Measurements from ENCODE around the gene PRDX5. TPM values are rescaled to one million over a fixed set of nuclear protein-coding genes. Genes with fewer than 3 reads are reported as not detected.
A peak's percentile ranks its signal among the peaks of the same experiment; 100 is the strongest.

The PRDX5 gene
- total and polyA plus RNA-seq, 3 donors from 2014 or later, result 189 to 287 (median 271) TPM

- no peaks in the 10 kb centered on the region for H3K36me3 ChIP-seq (ENCODE audit: low read depth, missing control alignments)
- no peaks in the 10 kb centered on the region for H3K27me3 ChIP-seq
- H3K27ac ChIP-seq, result peak overlapping the region; percentile 53 to 81
- TF ChIP-seq POLR2A (IDR thresholded peaks at IDR 0.05), result no peak
- H3K4me1 ChIP-seq, result peaks cover 32% of the 10 kb centered on the region
- H3K4me3 ChIP-seq, result peak overlapping the region; percentile 32
- H3K9me3 ChIP-seq, result no peaks in the 10 kb centered on the region
- intact Hi-C loops (cut with DNase I; ENCODE audit: low total_unique reads), result loop anchor here (10.0 kb wide), 1 partner anchor 94 kb away; the partner anchor contains the start of gene FERMT3
- peak; percentile 79 for DNase-seq
- WGBS, 2 donors, result 3 to 29% methylated on average over 3 to 46 of the region's 60 CpGs
Observed at GRCh38 chr11:64298966-64299846, 18.7 kb upstream of the PRDX5 start.

DNA sequence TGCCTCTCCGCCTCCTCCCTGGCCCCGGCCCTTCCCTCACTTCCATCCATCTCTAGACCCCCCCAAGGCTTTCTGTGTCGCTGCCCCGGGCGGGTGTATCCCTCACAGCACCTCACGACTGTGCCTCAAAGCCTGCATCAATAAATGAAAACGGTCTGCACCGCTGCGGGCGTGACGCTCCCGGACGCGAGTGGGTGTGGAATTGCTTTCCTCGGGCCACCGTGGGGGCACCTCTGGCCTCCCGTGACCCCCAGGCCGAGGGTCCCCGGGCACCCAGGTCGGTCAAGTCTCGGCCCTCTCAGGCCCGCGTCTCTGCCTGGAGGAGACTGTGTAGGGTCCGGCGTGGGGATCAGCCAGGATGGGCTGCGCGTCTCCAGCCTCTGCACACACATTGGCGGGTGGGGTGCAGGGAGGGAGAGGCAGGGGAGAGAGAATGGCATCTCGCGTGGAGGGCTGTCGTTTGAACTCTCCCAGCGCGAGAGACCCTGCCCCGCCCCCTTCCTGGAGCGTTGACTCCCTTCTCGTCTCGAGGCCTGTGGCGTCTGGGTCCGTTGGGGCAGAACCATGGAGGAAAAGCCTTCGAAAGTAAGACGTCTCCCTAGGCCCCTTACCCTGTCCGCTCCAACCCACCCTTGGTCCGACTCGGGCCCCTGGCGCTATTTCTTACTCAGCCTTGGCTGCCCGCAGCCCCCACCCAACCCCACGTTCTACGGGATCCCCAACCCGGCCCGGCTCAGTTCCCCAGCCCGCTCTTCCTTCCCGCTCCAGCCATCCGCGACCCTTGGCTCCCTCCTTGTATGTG, 17.9 kb upstream of the PRDX5 start, which contains the start of gene CATSPERZ:
TSS of gene CATSPERZ (plus strand) at position 512 of the 802 bp plus-strand sequence. CDS start at position 565, 53 bp downstream.
- no peaks in the 10 kb centered on the region for H3K9me3 ChIP-seq
- peaks cover 26% of the 10 kb centered on the region for H3K4me1 ChIP-seq
- no peaks in the 10 kb centered on the region for H3K27me3 ChIP-seq
- intact Hi-C loops (cut with DNase I; ENCODE audit: low total_unique reads), result loop anchor here (10.0 kb wide), 1 partner anchor 95 kb away; the partner anchor contains the start of gene FERMT3
- H3K36me3 ChIP-seq (ENCODE audit: low read depth, missing control alignments), result no peaks in the 10 kb centered on the region
- no peak for DNase-seq
- WGBS, 2 donors, result 10 to 16% methylated on average over 43 to 54 of the region's 54 CpGs
- TF ChIP-seq POLR2A (IDR thresholded peaks at IDR 0.05) (no peak), CTCF (IDR thresholded peaks at IDR 0.05) (no peak)
- peak within 1 kb of the TSS; percentile 53 to 81 for H3K27ac ChIP-seq
- peak within 1 kb of the TSS; percentile 32 for H3K4me3 ChIP-seq

DNA sequence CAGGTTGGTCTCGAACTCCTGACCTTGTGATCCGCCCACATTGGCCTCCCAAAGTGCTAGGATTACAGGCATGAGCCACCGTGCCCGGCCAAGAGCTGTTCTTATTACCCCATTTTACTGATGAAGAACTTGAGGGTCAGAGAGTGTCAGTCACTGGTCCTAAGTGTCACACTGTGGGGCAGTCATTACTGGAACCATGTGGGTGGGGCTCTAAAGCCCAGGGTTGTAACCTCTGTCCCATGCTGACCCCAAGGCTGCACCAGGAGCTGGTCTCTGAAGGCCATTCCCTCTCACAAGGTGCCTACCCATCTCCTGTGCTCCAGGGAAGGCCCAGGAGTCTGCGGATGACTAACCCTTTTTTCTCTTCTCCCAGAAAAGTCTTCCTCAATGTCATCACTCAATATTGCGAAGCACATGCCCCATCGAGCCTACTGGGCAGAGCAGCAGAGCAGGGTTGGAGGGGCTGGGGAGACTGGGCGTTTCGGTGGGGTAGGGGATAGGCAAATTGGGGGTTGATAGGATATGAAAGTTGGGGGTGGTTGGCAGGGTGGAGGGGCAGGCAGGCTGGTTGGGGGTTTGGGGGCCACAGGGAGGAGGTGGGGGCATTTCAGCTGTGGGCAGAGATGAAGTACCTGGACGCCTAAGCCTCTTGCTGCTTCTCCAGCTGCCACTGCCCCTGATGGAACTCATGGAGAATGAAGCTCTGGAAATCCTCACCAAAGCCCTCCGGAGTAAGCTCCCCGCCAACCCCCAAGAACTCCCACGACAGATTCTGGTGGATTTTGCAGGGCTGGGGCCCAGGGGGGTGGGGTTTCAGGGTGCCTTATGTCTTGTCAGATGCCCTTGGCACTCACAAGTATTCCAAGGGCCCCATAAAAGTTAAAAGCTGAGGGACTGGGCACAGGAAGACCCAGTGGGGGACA, 14.6 kb upstream of the PRDX5 start:
- Histone ChIP-seq H3K27ac (peak overlapping the region; percentile 76 to 95), H3K36me3 (ENCODE audit: low read depth, missing control alignments) (no peaks in the 10 kb centered on the region), H3K4me3 (no peak overlapping the region), H3K9me3 (no peaks in the 10 kb centered on the region), H3K4me1 (peaks cover 33% of the 10 kb centered on the region), H3K27me3 (no peaks in the 10 kb centered on the region)
- intact Hi-C loops (cut with DNase I; ENCODE audit: low total_unique reads), result no loop called here
- DNase-seq, result no peak
- 71 to 85% methylated on average over 12 to 13 of the region's 13 CpGs for WGBS, 2 donors
- no peak for TF ChIP-seq POLR2A (IDR thresholded peaks at IDR 0.05)

GRCh38 chr11:64304032-64304315, 13.9 kb upstream of the PRDX5 start:
- Histone ChIP-seq H3K4me1 (peaks cover 33% of the 10 kb centered on the region), H3K36me3 (ENCODE audit: low read depth, missing control alignments) (no peaks in the 10 kb centered on the region), H3K4me3 (peak overlapping the region; percentile 67 to 74), H3K27me3 (no peaks in the 10 kb centered on the region), H3K9me3 (no peaks in the 10 kb centered on the region), H3K27ac (peak overlapping the region; percentile 76 to 95)
- TF ChIP-seq CTCF (IDR thresholded peaks at IDR 0.05), result no peak
- no peak for DNase-seq
- intact Hi-C loops (cut with DNase I; ENCODE audit: low total_unique reads), result no loop called here
- WGBS, 2 donors, result 47% methylated on average over 5 of the region's 5 CpGs; no CpG with 5 or more reads in 1 of the 2 donors

GRCh38 chr11:64304316-64305072, 13.4 kb upstream of the PRDX5 start:
- Histone ChIP-seq H3K4me3 (peak overlapping the region; percentile 67 to 74), H3K27me3 (no peaks in the 10 kb centered on the region), H3K9me3 (no peaks in the 10 kb centered on the region), H3K4me1 (peaks cover 27% of the 10 kb centered on the region), H3K36me3 (ENCODE audit: low read depth, missing control alignments) (no peaks in the 10 kb centered on the region), H3K27ac (peak overlapping the region; percentile 76 to 95)
- TF ChIP-seq CTCF (IDR thresholded peaks at IDR 0.05), result peak; percentile 80 to 90 (median 90)
- TF ChIP-seq POLR2A (IDR thresholded peaks at IDR 0.05), result no peak
- 1% methylated on average over 37 to 46 of the region's 46 CpGs for WGBS, 2 donors
- intact Hi-C loops (cut with DNase I; ENCODE audit: low total_unique reads), result no loop called here
- peak; percentile 97 for DNase-seq

Data from testis (tissue), 3 donors.